DMS153 treated with DMSO at 0.1 percent for 48 hours (cell line): ENCODE measurements around the gene C1QTNF5.

Source experiments
- DNase-seq: peaks from one replicate; lab custom pipeline; 2025; ENCODE audit not compliant: unreplicated experiment; lab: John Stamatoyannopoulos, UW

The C1QTNF5 gene

GRCh38 chr11:119359365-119360214 is 18.9 kb upstream of the C1QTNF5 start:
- DNase-seq: no peak

DNA sequence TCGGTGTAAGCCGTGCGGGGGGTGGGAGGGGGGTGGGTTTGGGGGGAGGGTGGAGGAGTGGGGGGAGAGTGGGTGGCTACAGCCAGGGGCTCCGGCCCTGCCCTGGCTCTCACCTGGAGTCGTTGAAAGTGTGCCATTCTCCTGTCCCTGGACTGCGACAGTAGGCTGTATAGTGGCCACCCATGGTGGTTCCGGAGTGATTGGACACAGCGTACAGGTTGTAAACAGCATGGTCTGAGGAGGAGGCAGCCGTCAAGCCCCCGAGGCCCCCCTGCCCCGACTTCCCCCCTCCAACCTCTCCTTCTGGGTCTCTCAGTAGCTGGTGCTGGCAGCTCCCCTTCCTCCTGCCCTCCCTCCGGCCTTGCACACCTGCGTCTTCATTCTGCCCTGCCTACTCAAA is 16.4 kb upstream of the C1QTNF5 start:
- DNase-seq: no peak

- DNase-seq: no peak
Observed at GRCh38 chr11:119356349-119357031, 15.8 kb upstream of the C1QTNF5 start.

DNA sequence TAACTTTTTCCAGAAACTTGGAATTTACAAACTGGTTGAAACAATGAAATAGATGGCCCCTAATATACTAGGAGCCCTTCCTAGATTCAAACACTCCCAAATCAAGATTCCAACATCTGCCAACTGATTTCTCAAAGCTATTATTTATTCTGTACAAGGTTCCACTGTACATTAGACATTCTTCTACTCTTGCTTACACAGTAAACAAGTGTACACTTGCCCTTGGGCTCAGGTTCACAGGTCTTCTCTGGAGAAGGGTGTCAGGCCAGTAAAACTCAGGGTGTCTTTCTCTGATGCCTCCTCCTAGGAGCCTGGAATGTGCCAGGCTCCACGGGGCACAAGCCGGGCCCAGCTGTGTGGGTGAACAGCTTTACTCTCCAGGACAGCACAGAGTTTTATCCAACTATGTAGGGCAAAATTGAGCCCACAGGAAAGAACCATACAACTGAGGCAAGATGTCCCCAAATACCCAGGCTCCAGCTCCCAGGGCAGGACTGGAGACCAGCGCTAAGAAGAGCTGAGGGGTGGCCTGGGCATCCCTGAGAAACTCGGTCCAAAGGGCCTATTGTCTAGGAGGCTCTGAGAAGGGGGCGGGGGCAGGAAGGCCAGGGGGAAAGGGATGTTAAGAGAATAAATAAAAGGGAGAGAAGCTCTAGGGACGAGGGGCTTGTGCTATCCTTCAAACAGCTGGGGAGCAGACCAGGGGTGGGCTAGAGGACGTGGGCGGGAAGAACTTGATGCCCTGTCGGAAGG is 14.6 kb upstream of the C1QTNF5 start:
- DNase-seq: no peak

DNA sequence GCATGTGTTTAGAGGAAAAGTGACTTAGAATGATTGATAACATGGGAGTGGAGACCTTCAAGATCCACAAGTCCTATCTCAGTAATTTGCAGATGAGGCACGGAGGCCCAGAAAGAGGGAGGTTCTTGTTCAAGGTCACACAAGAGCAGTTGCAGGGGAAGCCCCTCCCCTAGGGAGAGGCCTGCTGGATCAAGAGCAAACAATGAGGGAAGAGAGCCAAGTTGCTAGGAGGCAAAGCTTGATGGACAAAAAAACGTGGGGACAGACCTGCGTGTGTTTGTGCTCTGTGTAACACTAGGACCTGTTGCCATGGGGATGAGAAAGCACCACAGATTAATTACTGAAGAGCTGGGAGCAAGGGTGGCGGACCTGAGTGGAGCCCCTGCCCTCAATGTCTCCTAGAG is 12.2 kb upstream of the C1QTNF5 start:
- DNase-seq: peak; percentile 88

DNA sequence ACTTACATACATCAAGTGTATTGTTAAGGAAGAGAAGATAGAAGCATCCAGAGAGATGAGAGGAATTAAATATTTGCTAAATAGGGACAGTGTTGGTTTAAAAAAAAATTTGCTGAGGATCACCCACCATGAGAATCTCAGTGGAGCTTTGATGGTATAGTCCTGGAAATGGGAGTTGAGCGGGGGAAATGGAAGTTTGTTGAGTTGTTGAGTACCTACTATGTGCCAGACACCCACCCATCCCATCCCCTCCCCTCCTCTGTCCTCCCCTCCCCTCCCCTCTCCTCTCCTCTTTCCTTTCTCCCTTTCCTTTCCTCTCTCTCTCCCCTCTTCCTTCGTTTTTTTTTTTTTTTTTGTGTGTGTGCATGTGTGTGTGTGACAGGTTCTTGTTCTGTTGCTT is 10.5 kb upstream of the C1QTNF5 start:
- DNase-seq: no peak

GRCh38 chr11:119350302-119350701 is 9.6 kb upstream of the C1QTNF5 start:
- no peak for DNase-seq

- no peak for DNase-seq
Observed at GRCh38 chr11:119347940-119348605, 7.4 kb upstream of the C1QTNF5 start.

GRCh38 chr11:119347242-119347641 is 6.6 kb upstream of the C1QTNF5 start:
- DNase-seq: no peak

GRCh38 chr11:119346605-119347004 is 5.9 kb upstream of the C1QTNF5 start, which contains the start of gene MFRP:
Gene MFRP, minus strand, starts transcription at chr11:119346705. Its CDS starts 192 bp downstream, at chr11:119346513.
- DNase-seq: no peak

- no peak for DNase-seq
Observed at GRCh38 chr11:119345685-119346084, 5.0 kb upstream of the C1QTNF5 start.

- DNase-seq: no peak
Observed at GRCh38 chr11:119344291-119345010, 3.8 kb upstream of the C1QTNF5 start.

GRCh38 chr11:119343726-119344125 is 3.0 kb upstream of the C1QTNF5 start:
- no peak for DNase-seq

DNA sequence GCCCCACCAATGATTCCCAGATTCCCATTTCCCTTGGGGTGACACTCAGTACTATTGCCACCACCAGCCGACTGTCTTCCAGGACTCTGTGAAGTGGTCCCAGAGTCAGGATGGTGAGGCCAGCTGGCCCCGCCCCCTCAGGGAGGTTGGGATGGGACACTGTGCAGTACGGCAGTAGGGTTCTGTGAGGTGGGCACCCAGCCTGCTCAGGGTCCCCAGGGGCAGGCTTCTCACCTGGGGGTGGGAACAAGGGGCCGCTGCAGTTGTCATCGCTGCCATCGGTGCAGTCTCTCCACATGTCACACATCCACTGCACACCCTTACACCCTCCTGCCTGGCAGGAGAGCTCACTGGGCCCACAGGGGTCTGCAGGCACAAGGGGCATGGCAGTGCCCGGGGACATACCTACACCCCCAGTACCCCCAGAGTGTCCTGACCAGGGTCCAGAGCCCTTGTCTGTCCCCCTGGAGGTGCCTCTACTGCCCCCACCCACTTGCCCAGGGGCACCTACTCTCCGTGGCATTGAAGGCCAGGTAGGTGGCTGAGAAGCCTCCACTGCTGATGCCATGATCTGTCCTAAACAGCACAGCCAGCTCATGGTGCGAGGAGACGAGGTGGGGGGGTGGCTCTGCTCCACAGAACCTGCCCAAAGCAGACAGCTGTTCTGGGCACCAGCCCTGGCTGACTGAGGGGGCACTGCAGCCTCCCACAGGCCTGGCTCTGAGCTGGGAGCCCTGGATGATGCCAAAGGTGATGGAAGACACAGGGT is 1.9 kb upstream of the C1QTNF5 start:
- no peak for DNase-seq

DNA sequence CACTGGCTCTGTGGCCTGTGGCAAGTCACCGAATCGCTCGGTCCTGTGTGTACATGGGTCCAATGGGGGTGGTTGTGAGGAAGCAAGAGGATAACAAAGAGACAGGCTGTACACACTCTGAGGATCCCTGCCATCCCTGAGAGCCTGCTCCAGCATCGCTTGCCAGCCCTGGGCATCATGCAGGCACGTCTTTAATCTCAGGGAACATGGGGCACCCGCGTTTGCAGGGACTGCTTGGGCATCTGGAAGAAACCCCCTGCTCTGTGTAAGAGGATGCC is 1.3 kb upstream of the C1QTNF5 start:
- DNase-seq: no peak

GRCh38 chr11:119341222-119342022 is 739 bp upstream of the C1QTNF5 start:
- no peak for DNase-seq

- no peak for DNase-seq
Observed at GRCh38 chr11:119339589-119340334, 921 bp downstream of the C1QTNF5 start.

DNA sequence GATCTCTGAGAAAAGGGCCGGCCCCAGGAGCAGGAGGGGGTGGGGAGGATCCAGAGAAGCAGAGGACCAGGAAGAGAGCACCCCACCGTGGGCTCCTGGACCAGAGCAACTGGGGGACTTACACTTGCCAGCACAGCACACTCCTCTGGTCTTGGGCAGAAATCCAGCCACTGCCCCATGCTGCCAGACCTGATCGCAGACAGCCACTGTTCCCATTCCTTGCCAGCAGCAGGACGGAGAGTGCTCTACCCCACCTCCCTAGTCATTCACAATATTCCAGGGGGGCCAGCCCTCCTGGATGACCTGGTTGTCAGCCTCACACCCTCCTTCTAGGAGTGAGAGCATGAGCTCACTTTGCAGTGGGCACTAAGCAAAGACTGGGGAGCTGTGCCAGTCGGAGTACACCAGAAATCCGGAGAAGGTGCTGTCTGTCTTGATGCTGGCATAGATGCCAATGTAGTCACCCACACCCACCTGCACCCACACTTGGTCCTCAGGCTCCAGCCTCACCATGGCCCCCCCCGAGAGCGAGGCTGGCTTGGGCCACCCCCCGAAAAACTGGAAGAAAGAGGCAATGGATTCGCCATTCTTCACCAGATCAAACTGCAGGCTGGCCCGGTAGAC is 1.6 kb downstream of the C1QTNF5 start:
- no peak for DNase-seq
